CD4-positive, alpha-beta T cell (primary cell): Measurements from ENCODE around the gene FCRL5. TPM values are rescaled to one million over a fixed set of nuclear protein-coding genes. Genes with fewer than 3 reads are reported as not detected.

Source experiments
- ATAC-seq: fragments of 200-7000 bp; cut with Tn5 transposase; one replicate; pipeline ENCODE4 v1.10.0; 2022; ENCODE audit warnings: mild to moderate bottlenecking; ENCODE audit not compliant: poor library complexity
- CTCF ChIA-PET: fragments of 350-600 bp; sonication (Branson Sonifier 250); formaldehyde crosslinking; loops from one replicate; lab custom pipeline; 2021; ENCODE audit warnings: antibody characterized with exemption, inconsistent platforms; lab: Charles Lee
- POLR2A ChIA-PET: fragments of 350-600 bp; sonication (Branson Sonifier 250); formaldehyde crosslinking; loops from one replicate; lab custom pipeline; 2021; ENCODE audit warnings: antibody characterized with exemption, inconsistent platforms; lab: Charles Lee
- DNase-seq, 14 experiments: peaks; one replicate each; pipeline ENCODE4 v3.0.0-alpha.2; 2013 to 2020; ENCODE audit warnings: mixed read lengths in 2 of 14
- H3K27ac ChIP-seq, 2 donors: one replicate each; pipeline versions ENCODE4 v1.5.1 to v1.7.0; 2013; ENCODE audit warnings: low read length in 2 of 2, low read depth in 1 of 2, mild to moderate bottlenecking in 1 of 2
- H3K27me3 ChIP-seq, 2 experiments: 1 replicate in 1 of 2; 2 replicates in 1 of 2; pipeline versions ENCODE4 v1.6.1 to v1.7.0; 2013; ENCODE audit warnings: low read length in 2 of 2, control low read depth in 1 of 2, mild to moderate bottlenecking in 1 of 2, moderate library complexity in 1 of 2; ENCODE audit not compliant: insufficient read depth in 2 of 2, control insufficient read depth in 1 of 2
- H3K36me3 ChIP-seq: one replicate; pipeline ENCODE4 v1.6.1; 2013; ENCODE audit warnings: low read length, control low read depth; ENCODE audit not compliant: insufficient read depth
- H3K4me1 ChIP-seq: one replicate; pipeline ENCODE4 v1.6.1; 2013; ENCODE audit warnings: low read length, control low read depth; ENCODE audit not compliant: insufficient read depth
- H3K4me3 ChIP-seq: one replicate; pipeline ENCODE4 v1.5.1; 2013; ENCODE audit warnings: mild to moderate bottlenecking, low read length, moderate library complexity
- H3K9me3 ChIP-seq, 2 experiments: 1 replicate in 1 of 2; 2 replicates in 1 of 2; pipeline versions ENCODE4 v1.6.1 to v1.7.0; 2013; ENCODE audit warnings: low read length in 2 of 2, mild to moderate bottlenecking in 2 of 2, control low read depth in 1 of 2, moderate library complexity in 1 of 2; ENCODE audit not compliant: control insufficient read depth in 1 of 2, insufficient read depth in 1 of 2
- H3K27ac Mint-ChIP-seq: one replicate; pipeline ENCODE4 v1.8.0; 2020; ENCODE audit warnings: mixed read lengths
- H3K27me3 Mint-ChIP-seq: one replicate; pipeline ENCODE4 v1.8.0; 2021; ENCODE audit warnings: mixed read lengths
- H3K36me3 Mint-ChIP-seq: one replicate; pipeline ENCODE4 v1.8.0; 2021; ENCODE audit warnings: low read depth, mixed read lengths
- H3K4me1 Mint-ChIP-seq: one replicate; pipeline ENCODE4 v1.8.0; 2021; ENCODE audit warnings: low read depth, mixed read lengths
- H3K4me3 Mint-ChIP-seq: one replicate; pipeline ENCODE4 v1.8.0; 2020; ENCODE audit warnings: mild to moderate bottlenecking, mixed read lengths
- H3K9me3 Mint-ChIP-seq: one replicate; pipeline ENCODE4 v1.8.0; 2020; ENCODE audit warnings: mixed read lengths
- CTCF ChIP-seq: fragments of 200-600 bp; IDR thresholded peaks from one replicate; pipeline ENCODE4 v1.8.0; 2022; ENCODE audit warnings: antibody characterized with exemption, mild to moderate bottlenecking
- intact Hi-C, 2 experiments: fragments of 100-400 bp; cut with DNase I in 1 of 2; cut with micrococcal nuclease in 1 of 2; formaldehyde crosslinking; loops; one replicate each; pipeline versions ENCODE4 v1.15.1 to v1.9.0; 2023 to 2025; cut with DNase I, micrococcal nuclease
- total RNA-seq, 174 experiments: library from RNA in 2 of 174; stranded (reverse) in 2 of 174; gene quantifications; one replicate each; pipeline ENCODE4 v1.2.3 and lab custom pipeline; 2021 to 2026

The FCRL5 gene
- total RNA-seq, 2 experiments from 2014 or later: not detected

- no peaks in the 10 kb centered on the region for H3K27me3 Mint-ChIP-seq
- CTCF ChIA-PET: no interaction called here
- no peak for TF ChIP-seq CTCF
- DNase-seq: no peak
- no peaks in the 10 kb centered on the region for H3K4me1 Mint-ChIP-seq
- Histone ChIP-seq H3K4me3 (no peak overlapping the region), H3K4me1 (no peaks in the 10 kb centered on the region), H3K9me3 (no peaks in the 10 kb centered on the region), H3K36me3 (no peaks in the 10 kb centered on the region), H3K27ac (no peak overlapping the region), H3K27me3 (no peaks in the 10 kb centered on the region)
- no peaks in the 10 kb centered on the region for H3K9me3 Mint-ChIP-seq
- H3K4me3 Mint-ChIP-seq: no peak overlapping the region
- H3K27ac Mint-ChIP-seq: no peak overlapping the region
- no peaks in the 10 kb centered on the region for H3K36me3 Mint-ChIP-seq
- POLR2A ChIA-PET: no interaction called here
- ATAC-seq: no peak
- intact Hi-C loops: no loop called here
These were observed 40.0 kb downstream of the FCRL5 start for GRCh38 chr1:157512036-157512969.

- POLR2A ChIA-PET: no interaction called here
- DNase-seq (no peak), ATAC-seq (no peak)
- H3K4me3 Mint-ChIP-seq: no peak overlapping the region
- intact Hi-C loops: no loop called here
- no peaks in the 10 kb centered on the region for H3K36me3 Mint-ChIP-seq
- H3K4me1 ChIP-seq: no peaks in the 10 kb centered on the region
- TF ChIP-seq CTCF: no peak
- H3K27ac Mint-ChIP-seq: no peak overlapping the region
- no peak overlapping the region for H3K4me3 ChIP-seq
- no peaks in the 10 kb centered on the region for H3K36me3 ChIP-seq
- CTCF ChIA-PET: no interaction called here
- H3K27me3 Mint-ChIP-seq: peaks cover 6% of the 10 kb centered on the region
- no peaks in the 10 kb centered on the region for H3K4me1 Mint-ChIP-seq
- no peaks in the 10 kb centered on the region for H3K9me3 ChIP-seq
- no peak overlapping the region for H3K27ac ChIP-seq
- no peaks in the 10 kb centered on the region for H3K27me3 ChIP-seq
- no peaks in the 10 kb centered on the region for H3K9me3 Mint-ChIP-seq
These were observed 42.6 kb downstream of the FCRL5 start for GRCh38 chr1:157509546-157510232.

GRCh38 chr1:157505481-157506272 is 46.6 kb downstream of the FCRL5 start:
- H3K36me3 ChIP-seq: no peaks in the 10 kb centered on the region
- Mint-ChIP-seq H3K36me3 (no peaks in the 10 kb centered on the region), H3K4me3 (no peak overlapping the region), H3K27me3 (peaks cover 16% of the 10 kb centered on the region), H3K9me3 (no peaks in the 10 kb centered on the region), H3K4me1 (no peaks in the 10 kb centered on the region), H3K27ac (no peak overlapping the region)
- intact Hi-C loops: no loop called here
- no peak overlapping the region for H3K4me3 ChIP-seq
- CTCF ChIA-PET: interaction anchor here (0.9 kb wide), 1 partner anchor 10 kb away, joined by 4 read pairs; no protein-coding TSS in a partner anchor
- H3K4me1 ChIP-seq: no peaks in the 10 kb centered on the region
- H3K27me3 ChIP-seq: no peaks in the 10 kb centered on the region
- peak; percentile 39 for ATAC-seq
- TF ChIP-seq CTCF: peak; percentile 42
- DNase-seq: peak in 5 of 14 experiments; percentile 5 to 43 (median 14)
- no peak overlapping the region for H3K27ac ChIP-seq
- POLR2A ChIA-PET: no interaction called here
- H3K9me3 ChIP-seq: no peaks in the 10 kb centered on the region
